Measurements from ENCODE around the gene SMOC2.

Gene SMOC2

DNA sequence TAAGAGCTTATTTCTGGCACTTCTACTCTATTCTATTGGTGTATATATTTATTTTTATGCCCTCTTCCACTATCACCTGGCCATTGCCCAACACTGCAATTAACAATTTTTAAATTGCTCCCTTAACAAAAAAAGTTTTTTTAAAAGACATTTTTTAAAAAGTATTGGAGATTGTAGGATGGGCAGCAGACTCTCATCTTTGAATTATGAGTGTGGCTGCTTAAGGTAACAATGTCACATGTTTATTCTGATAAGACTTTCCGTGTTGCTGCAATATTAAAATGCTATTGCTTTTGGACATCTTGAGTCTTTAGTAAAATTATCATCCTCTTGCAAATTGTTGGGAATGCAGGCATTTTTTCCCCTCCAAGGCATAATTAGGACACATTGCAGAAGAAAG lies 31.4 kb downstream of the SMOC2 start:
- TF ChIP-seq, protein P1, sequence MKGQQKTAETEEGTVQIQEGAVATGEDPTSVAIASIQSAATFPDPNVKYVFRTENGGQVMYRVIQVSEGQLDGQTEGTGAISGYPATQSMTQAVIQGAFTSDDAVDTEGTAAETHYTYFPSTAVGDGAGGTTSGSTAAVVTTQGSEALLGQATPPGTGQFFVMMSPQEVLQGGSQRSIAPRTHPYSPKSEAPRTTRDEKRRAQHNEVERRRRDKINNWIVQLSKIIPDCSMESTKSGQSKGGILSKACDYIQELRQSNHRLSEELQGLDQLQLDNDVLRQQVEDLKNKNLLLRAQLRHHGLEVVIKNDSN (IDR thresholded peaks at IDR 0.05) = no peak
- no peak for TF ChIP-seq YY1 (IDR thresholded peaks at IDR 0.05; ENCODE audit: low read depth)
- no peak for TF ChIP-seq EP300 (IDR thresholded peaks at IDR 0.05; ENCODE audit: borderline replicate concordance)
- no peak for TF ChIP-seq NFIC (IDR thresholded peaks at IDR 0.05)
- TF ChIP-seq ZBTB7A (IDR thresholded peaks at IDR 0.05; ENCODE audit: low read depth) = no peak
- no peak for TF ChIP-seq TCF12 (IDR thresholded peaks at IDR 0.05; ENCODE audit: low read depth)
- no peak for TF ChIP-seq CREB1 (IDR thresholded peaks at IDR 0.05; ENCODE audit: low read depth)
- TF ChIP-seq EGR1 (IDR thresholded peaks at IDR 0.05) = no peak
- TF ChIP-seq TAF1 (IDR thresholded peaks at IDR 0.05; ENCODE audit: low read depth) = no peak
- no peak for TF ChIP-seq FOXM1 (IDR thresholded peaks at IDR 0.05; ENCODE audit: borderline replicate concordance, low read depth)

DNA sequence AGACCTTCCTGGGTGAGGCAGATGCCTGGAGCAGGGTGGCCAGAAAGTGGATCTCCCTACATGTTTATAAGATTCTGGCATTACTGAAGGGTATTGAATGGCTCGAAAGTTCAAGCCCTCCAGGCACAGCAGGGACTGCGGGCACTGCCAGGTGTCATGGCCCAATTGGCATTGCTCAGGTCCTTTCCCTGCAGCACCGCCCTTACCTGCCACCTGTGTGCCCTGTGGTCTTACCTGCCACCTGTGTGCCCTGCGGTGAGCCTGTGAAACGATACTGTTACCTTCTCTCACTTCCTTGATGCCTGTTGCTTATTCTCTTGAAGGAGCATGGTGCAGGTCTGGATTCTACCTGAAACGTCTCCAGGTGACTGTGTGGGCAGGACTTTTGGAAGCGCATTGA lies 32.2 kb downstream of the SMOC2 start:
- TF ChIP-seq RAD21 (IDR thresholded peaks at IDR 0.05; ENCODE audit: low read depth) (no peak), TAF1 (IDR thresholded peaks at IDR 0.05; ENCODE audit: low read depth) (no peak), CEBPB (IDR thresholded peaks at IDR 0.05) (no peak), ZBTB7A (IDR thresholded peaks at IDR 0.05; ENCODE audit: low read depth) (no peak), CREB1 (IDR thresholded peaks at IDR 0.05; ENCODE audit: low read depth) (no peak), NFIC (IDR thresholded peaks at IDR 0.05) (no peak)
- TF ChIP-seq, protein P2, sequence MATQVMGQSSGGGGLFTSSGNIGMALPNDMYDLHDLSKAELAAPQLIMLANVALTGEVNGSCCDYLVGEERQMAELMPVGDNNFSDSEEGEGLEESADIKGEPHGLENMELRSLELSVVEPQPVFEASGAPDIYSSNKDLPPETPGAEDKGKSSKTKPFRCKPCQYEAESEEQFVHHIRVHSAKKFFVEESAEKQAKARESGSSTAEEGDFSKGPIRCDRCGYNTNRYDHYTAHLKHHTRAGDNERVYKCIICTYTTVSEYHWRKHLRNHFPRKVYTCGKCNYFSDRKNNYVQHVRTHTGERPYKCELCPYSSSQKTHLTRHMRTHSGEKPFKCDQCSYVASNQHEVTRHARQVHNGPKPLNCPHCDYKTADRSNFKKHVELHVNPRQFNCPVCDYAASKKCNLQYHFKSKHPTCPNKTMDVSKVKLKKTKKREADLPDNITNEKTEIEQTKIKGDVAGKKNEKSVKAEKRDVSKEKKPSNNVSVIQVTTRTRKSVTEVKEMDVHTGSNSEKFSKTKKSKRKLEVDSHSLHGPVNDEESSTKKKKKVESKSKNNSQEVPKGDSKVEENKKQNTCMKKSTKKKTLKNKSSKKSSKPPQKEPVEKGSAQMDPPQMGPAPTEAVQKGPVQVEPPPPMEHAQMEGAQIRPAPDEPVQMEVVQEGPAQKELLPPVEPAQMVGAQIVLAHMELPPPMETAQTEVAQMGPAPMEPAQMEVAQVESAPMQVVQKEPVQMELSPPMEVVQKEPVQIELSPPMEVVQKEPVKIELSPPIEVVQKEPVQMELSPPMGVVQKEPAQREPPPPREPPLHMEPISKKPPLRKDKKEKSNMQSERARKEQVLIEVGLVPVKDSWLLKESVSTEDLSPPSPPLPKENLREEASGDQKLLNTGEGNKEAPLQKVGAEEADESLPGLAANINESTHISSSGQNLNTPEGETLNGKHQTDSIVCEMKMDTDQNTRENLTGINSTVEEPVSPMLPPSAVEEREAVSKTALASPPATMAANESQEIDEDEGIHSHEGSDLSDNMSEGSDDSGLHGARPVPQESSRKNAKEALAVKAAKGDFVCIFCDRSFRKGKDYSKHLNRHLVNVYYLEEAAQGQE (IDR thresholded peaks at IDR 0.05; ENCODE audit: low read depth) = no peak
- TF ChIP-seq, protein P1 (IDR thresholded peaks at IDR 0.05) = no peak

DNA sequence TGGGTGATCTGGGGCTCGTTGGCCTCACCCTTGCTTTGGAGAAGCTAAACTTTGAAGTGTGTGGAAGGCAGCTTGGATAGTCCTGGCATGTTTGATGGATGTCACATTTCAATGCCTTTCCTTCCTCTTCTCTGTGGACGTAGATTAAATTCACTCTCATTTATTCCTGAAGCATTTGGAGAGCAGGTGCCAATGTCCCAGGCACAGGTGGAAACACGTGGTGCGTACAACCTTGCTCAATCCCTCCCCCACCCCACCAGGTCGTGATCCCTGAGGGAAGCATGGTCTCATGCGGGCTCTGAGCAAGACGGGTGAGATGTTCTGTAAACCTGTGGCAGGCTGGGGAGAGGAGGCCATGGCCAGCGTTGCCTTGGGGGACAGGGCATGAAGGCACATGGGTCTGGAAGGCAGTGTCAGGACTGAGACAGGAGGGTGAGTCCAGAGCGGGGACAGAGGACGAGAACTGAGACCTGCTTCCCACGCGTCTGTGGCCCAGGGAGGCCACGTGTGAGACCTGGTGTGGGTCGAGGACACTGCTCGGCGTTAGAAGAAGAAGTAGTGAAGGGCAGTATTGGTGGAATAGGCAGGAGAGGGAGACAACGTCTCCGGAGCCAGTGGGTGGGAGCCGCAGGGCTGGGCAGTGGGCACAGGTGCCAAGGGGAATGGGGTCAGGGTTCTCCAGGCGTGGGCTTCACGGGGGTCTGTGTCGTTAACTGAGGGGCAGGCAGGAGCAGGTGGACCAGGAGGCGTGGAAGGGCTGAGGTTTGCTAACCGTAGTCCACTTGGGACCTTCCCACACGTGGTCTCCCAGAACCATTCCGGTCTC lies 34.4 kb downstream of the SMOC2 start:
- no peak for TF ChIP-seq EGR1 (IDR thresholded peaks at IDR 0.05)
- no peak for TF ChIP-seq CREB1 (IDR thresholded peaks at IDR 0.05; ENCODE audit: low read depth)
- no peak for TF ChIP-seq CEBPB (IDR thresholded peaks at IDR 0.05)
- no peak for TF ChIP-seq YY1 (IDR thresholded peaks at IDR 0.05; ENCODE audit: low read depth)
- TF ChIP-seq FOXM1 (IDR thresholded peaks at IDR 0.05; ENCODE audit: borderline replicate concordance, low read depth) = no peak
- TF ChIP-seq ZBTB7A (IDR thresholded peaks at IDR 0.05; ENCODE audit: low read depth) = no peak

DNA sequence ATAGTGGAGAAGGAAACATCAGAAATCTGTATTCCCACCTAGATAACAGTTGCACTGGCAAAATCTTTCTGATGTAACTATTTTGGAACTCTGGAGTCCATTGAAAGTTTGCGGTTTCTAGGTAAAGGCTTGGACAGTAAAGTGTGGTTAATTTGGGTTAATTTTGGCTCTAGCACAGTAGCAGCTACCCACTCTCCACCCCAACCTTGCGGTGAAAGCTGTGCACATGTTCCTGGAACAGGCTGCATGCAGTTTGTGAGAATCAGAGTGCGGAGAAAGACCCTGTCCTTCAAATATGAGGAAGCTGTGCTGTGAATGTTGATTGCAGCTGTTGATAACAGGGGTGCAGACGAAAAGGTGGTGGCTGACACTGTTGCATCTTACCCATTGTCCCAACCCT lies 38.4 kb downstream of the SMOC2 start:
- no peak for TF ChIP-seq FOXM1 (IDR thresholded peaks at IDR 0.05; ENCODE audit: borderline replicate concordance, low read depth)
- no peak for TF ChIP-seq CREB1 (IDR thresholded peaks at IDR 0.05; ENCODE audit: low read depth)
- TF ChIP-seq, protein P2 (IDR thresholded peaks at IDR 0.05; ENCODE audit: low read depth) = no peak
- no peak for TF ChIP-seq TCF12 (IDR thresholded peaks at IDR 0.05; ENCODE audit: low read depth)
- TF ChIP-seq RAD21 (IDR thresholded peaks at IDR 0.05; ENCODE audit: low read depth) = no peak
- TF ChIP-seq EP300 (IDR thresholded peaks at IDR 0.05; ENCODE audit: borderline replicate concordance) = no peak
- TF ChIP-seq NFIC (IDR thresholded peaks at IDR 0.05) = no peak
- no peak for TF ChIP-seq YY1 (IDR thresholded peaks at IDR 0.05; ENCODE audit: low read depth)
- TF ChIP-seq ZBTB7A (IDR thresholded peaks at IDR 0.05; ENCODE audit: low read depth) = no peak
- no peak for TF ChIP-seq TEAD4 (IDR thresholded peaks at IDR 0.05)
- TF ChIP-seq, protein P1 (IDR thresholded peaks at IDR 0.05) = no peak
- no peak for TF ChIP-seq CEBPB (IDR thresholded peaks at IDR 0.05)

DNA sequence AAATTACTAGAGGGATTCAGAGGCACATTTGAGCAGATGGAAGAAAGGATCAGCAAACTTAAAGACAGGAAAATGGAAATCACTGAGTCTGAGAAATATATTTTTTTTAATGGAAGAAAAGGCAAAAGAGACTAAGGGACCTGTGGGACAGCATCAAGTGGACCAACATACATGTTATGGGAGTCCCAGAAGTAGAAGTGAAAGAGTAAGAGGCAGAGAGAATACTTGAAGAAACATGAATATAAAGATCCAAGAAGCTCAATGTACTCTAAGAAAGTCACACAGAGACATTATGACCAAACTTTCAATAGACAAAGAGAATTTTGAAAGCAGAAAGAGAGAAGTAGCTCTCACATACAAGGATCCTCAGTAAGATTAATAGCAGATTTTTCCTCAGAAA lies 39.5 kb downstream of the SMOC2 start:
- TF ChIP-seq FOXM1 (IDR thresholded peaks at IDR 0.05; ENCODE audit: borderline replicate concordance, low read depth) = no peak
- TF ChIP-seq, protein P2 (IDR thresholded peaks at IDR 0.05; ENCODE audit: low read depth) = no peak
